Esophagus squamous epithelium (tissue), 4 donors: Measurements from ENCODE around the gene DRGX.

Experiments
- POLR2A ChIP-seq, 4 donors: fragments of 450-650 bp; IDR thresholded peaks; one replicate each; pipeline ENCODE4 v1.6.1; 2017; ENCODE audit warnings: antibody characterized with exemption in 4 of 4, mild to moderate bottlenecking in 4 of 4, moderate library complexity in 3 of 4
- TF ChIP-seq, protein P1 (sequence below), 6 experiments: fragments of 450-650 bp in 4 of 6; fragments of 200-600 bp in 2 of 6; sonication (generic) in 2 of 6; IDR thresholded peaks; one replicate each; pipeline ENCODE4 v1.5.1; 2016 to 2019; ENCODE audit warnings: antibody characterized with exemption in 6 of 6, mild to moderate bottlenecking in 4 of 6, moderate library complexity in 4 of 6

DNA sequence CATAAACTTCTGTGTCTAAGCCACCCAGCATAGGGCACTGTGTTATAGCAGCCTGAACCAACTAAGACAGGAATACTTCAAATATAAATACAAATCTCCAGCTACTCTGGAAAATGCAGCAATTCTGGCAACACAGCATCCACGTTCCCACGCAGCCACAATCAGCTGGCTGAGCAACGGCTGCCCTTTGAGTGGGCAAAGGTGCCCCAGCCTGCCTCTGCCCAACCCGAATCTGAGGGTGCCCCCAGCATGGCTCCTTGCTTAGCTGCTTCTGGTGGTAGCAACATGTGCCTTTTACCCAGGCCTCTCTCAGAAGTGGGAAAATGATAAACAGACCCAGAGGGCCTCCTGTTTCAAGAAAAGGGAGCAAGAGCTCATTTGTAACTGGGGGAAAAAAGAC is 12.0 kb downstream of the DRGX start:
- TF ChIP-seq, protein P1, sequence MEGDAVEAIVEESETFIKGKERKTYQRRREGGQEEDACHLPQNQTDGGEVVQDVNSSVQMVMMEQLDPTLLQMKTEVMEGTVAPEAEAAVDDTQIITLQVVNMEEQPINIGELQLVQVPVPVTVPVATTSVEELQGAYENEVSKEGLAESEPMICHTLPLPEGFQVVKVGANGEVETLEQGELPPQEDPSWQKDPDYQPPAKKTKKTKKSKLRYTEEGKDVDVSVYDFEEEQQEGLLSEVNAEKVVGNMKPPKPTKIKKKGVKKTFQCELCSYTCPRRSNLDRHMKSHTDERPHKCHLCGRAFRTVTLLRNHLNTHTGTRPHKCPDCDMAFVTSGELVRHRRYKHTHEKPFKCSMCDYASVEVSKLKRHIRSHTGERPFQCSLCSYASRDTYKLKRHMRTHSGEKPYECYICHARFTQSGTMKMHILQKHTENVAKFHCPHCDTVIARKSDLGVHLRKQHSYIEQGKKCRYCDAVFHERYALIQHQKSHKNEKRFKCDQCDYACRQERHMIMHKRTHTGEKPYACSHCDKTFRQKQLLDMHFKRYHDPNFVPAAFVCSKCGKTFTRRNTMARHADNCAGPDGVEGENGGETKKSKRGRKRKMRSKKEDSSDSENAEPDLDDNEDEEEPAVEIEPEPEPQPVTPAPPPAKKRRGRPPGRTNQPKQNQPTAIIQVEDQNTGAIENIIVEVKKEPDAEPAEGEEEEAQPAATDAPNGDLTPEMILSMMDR (IDR thresholded peaks at IDR 0.05), result no peak
- no peak for TF ChIP-seq POLR2A (IDR thresholded peaks at IDR 0.05)
